ENCODE measurements around the gene FAM20B.

DNA sequence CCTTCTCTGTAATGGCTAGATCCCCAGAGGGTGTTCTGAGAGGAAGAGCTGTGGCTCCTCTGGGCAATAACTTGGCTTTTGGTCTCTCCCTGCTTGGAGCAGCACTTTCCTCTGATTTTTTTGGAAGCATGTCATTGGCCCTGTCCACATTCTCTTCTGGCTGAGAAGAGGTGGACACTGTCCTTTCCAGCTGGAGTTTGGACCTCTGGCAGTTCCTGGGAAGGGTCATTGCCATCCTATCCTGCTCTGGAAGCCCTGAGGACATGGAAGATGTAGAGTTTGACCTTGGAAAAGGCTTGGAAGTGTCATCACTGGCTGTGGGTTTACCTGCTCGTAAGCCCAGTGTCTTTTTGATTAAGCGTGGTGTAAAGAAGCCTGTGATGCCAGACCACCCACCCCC, 83.0 kb downstream of the FAM20B start:
- no peak for TF ChIP-seq ZNF274 (IDR thresholded peaks at IDR 0.05; ENCODE audit: low read depth, low read length)
- no peak for TF ChIP-seq YY1 (IDR thresholded peaks at IDR 0.05; ENCODE audit: insufficient read depth, insufficient read length)

All from NT2/D1 (cell line).